ENCODE results near the gene CREBL2.

GRCh38 chr12:12682284-12682683 is 70.6 kb downstream of the CREBL2 start:
- TF ChIP-seq POLR2A (IDR thresholded peaks at IDR 0.05) (no peak), CTCF (IDR thresholded peaks at IDR 0.05) (no peak)

Data from testis (tissue), 2 donors.